B cell (primary cell): Measurements from ENCODE around the gene CBX2. TPM values are rescaled to one million over a fixed set of nuclear protein-coding genes. Genes with fewer than 3 reads are reported as not detected.

Experiments
- ATAC-seq: fragments of 200-7000 bp; cut with Tn5 transposase; one replicate; pipeline ENCODE4 v1.10.0; 2021; ENCODE audit warnings: low read depth, mild to moderate bottlenecking, moderate number of reproducible peaks, moderate library complexity
- CTCF ChIA-PET: fragments of 350-600 bp; sonication (Branson Sonifier 250); formaldehyde crosslinking; loops from one replicate; lab custom pipeline; 2021; ENCODE audit warnings: antibody characterized with exemption, inconsistent platforms; lab: Charles Lee
- POLR2A ChIA-PET: fragments of 350-600 bp; sonication (Branson Sonifier 250); formaldehyde crosslinking; loops from one replicate; lab custom pipeline; 2021; ENCODE audit warnings: antibody characterized with exemption; lab: Charles Lee
- DNase-seq: peaks from one replicate; pipeline ENCODE4 v3.0.0; 2013
- H2AFZ ChIP-seq: 2 replicates; pipeline ENCODE4 v1.6.1; 2012; ENCODE audit warnings: mild to moderate bottlenecking, low read depth, low read length; ENCODE audit not compliant: insufficient read depth, poor library complexity, severe bottlenecking
- H3K27ac ChIP-seq, 2 donors: 1 replicate in 1 of 2; 2 replicates in 1 of 2; pipeline ENCODE4 v1.5.1; 2012 to 2013; ENCODE audit warnings: low read length in 2 of 2, mild to moderate bottlenecking in 2 of 2, moderate library complexity in 1 of 2
- H3K27me3 ChIP-seq, 4 experiments: fragments of 200-600 bp in 1 of 4; sonication (generic) in 1 of 4; replicated peaks in 1 of 4; 1 replicate in 2 of 4; 2 replicates in 2 of 4; pipeline versions ENCODE4 v1.6.1 to v1.7.0; 2013 to 2016; ENCODE audit warnings: low read length in 3 of 4, mild to moderate bottlenecking in 2 of 4, mixed read lengths in 1 of 4, moderate library complexity in 1 of 4; ENCODE audit not compliant: insufficient read depth in 4 of 4, control insufficient read depth in 3 of 4; ENCODE audit errors: control extremely low read depth in 1 of 4
- H3K36me3 ChIP-seq, 2 experiments: replicated peaks in 1 of 2; 1 replicate in 1 of 2; 2 replicates in 1 of 2; pipeline versions ENCODE4 v1.6.1 to v1.7.1; 2013; ENCODE audit warnings: low read length in 1 of 2; ENCODE audit not compliant: insufficient read depth in 2 of 2, control insufficient read depth in 1 of 2; ENCODE audit errors: control extremely low read depth in 1 of 2, extremely low read depth in 1 of 2
- H3K4me1 ChIP-seq, 2 donors: fragments of 200-600 bp in 1 of 2; sonication (generic) in 1 of 2; 1 replicate in 1 of 2; 2 replicates in 1 of 2; pipeline versions ENCODE4 v1.5.1 to v1.6.1; 2013 to 2017; ENCODE audit warnings: low read length in 2 of 2; ENCODE audit not compliant: control insufficient read depth in 2 of 2, insufficient read depth in 2 of 2
- H3K4me2 ChIP-seq: replicated peaks from 2 replicates; pipeline ENCODE3; 2012; ENCODE audit warnings: mild to moderate bottlenecking, low read depth, low read length; ENCODE audit not compliant: poor library complexity, severe bottlenecking
- H3K4me3 ChIP-seq, 5 experiments: fragments of 200-600 bp in 1 of 5; sonication (generic) in 1 of 5; 1 replicate in 3 of 5; 2 replicates in 2 of 5; pipeline versions ENCODE4 v1.5.1 to v1.7.0; 2011 to 2016; ENCODE audit warnings: low read length in 4 of 5, mild to moderate bottlenecking in 4 of 5, low read depth in 2 of 5, control low read depth in 1 of 5, moderate library complexity in 1 of 5; ENCODE audit not compliant: insufficient read depth in 1 of 5; ENCODE audit errors: control extremely low read depth in 1 of 5, extremely low read depth in 1 of 5
- H3K79me2 ChIP-seq: fragments of 200-600 bp; sonication (generic); one replicate; pipeline ENCODE4 v1.6.0; 2016; ENCODE audit warnings: low read length; ENCODE audit not compliant: control insufficient read depth, insufficient read depth
- H3K9ac ChIP-seq: fragments of 200-600 bp; sonication (generic); 2 replicates; pipeline ENCODE4 v1.6.1; 2017; ENCODE audit warnings: mild to moderate bottlenecking, low read length, moderate library complexity
- H3K9me3 ChIP-seq, 3 donors: one replicate each; pipeline versions ENCODE4 v1.6.1 to v1.7.1; 2013; ENCODE audit warnings: low read length in 2 of 3; ENCODE audit not compliant: control insufficient read depth in 2 of 3, insufficient read depth in 1 of 3; ENCODE audit errors: control extremely low read depth in 1 of 3
- H4K20me1 ChIP-seq: 2 replicates; pipeline ENCODE4 v1.6.0; 2012; ENCODE audit warnings: mild to moderate bottlenecking, low read length; ENCODE audit not compliant: insufficient read depth, control insufficient read depth, poor library complexity, severe bottlenecking
- H3K27ac Mint-ChIP-seq: one replicate; pipeline ENCODE4 v1.8.0; 2021; ENCODE audit warnings: mixed read lengths
- H3K27me3 Mint-ChIP-seq: one replicate; pipeline ENCODE4 v1.8.0; 2021; ENCODE audit warnings: mixed read lengths
- H3K4me1 Mint-ChIP-seq: one replicate; pipeline ENCODE4 v1.8.0; 2021; ENCODE audit warnings: mixed read lengths
- H3K4me3 Mint-ChIP-seq: one replicate; pipeline ENCODE4 v1.8.0; 2021; ENCODE audit warnings: mixed read lengths
- H3K9me3 Mint-ChIP-seq: one replicate; pipeline ENCODE4 v1.8.0; 2022; ENCODE audit warnings: mixed read lengths; ENCODE audit not compliant: insufficient read depth
- CTCF ChIP-seq: fragments of 200-600 bp; IDR thresholded peaks from one replicate; pipeline ENCODE4 v1.8.0; 2022; ENCODE audit warnings: antibody characterized with exemption, mild to moderate bottlenecking
- WGBS: methylation state at CpG from one replicate; pipeline ENCODE4 v1.1.5; 2013; ENCODE audit warnings: missing lambda C conversion rate; ENCODE audit not compliant: insufficient coverage; 5-methylcytosine and 5-hydroxymethylcytosine counted together
- intact Hi-C: fragments of 100-400 bp; cut with micrococcal nuclease; formaldehyde crosslinking; loops from one replicate; pipeline ENCODE4 v1.10.0; 2022
- polyA plus RNA-seq: library from polyadenylated mRNA; depleted of rRNA; stranded (reverse); fragments of >200 nt; gene quantifications from 2 replicates; pipeline ENCODE4 v1.2.3, GENCODE V29; 2012
- total RNA-seq, 2 donors: library from RNA; stranded (reverse); fragments of 120-200 nt in 1 of 2; gene quantifications; 1 replicate in 1 of 2; 2 replicates in 1 of 2; pipeline versions ENCODE4 v1.2.3 to v1.2.4, GENCODE V29; 2013 to 2022

CBX2 gene
- total and polyA plus RNA-seq, 2 donors (not counting 1 experiment from before 2014, with no cell fraction given): 0.10 to 0.47 TPM

- Mint-ChIP-seq H3K4me3 (no peak overlapping the region), H3K27me3 (peaks cover 30% of the 10 kb centered on the region), H3K9me3 (no peaks in the 10 kb centered on the region), H3K4me1 (peaks cover 36% of the 10 kb centered on the region), H3K27ac (no peak overlapping the region)
- peaks cover 0 to 61% (median 48%) of the 10 kb centered on the region in 4 experiments for H3K27me3 ChIP-seq
- POLR2A ChIA-PET: interaction anchor here (1.4 kb wide), 2 partner anchors 9 to 44 kb away, joined by 4 to 5 read pairs; partner anchors contain the start of gene CBX4
- no peak overlapping the region for H3K9ac ChIP-seq
- peaks cover 0 to 60% (median 12%) of the 10 kb centered on the region in 3 donors for H3K9me3 ChIP-seq
- DNase-seq (no peak), ATAC-seq (no peak)
- intact Hi-C loops: loop anchor here (5.0 kb wide), 2 partner anchors 1602 to 1717 kb away; partner anchors contain the start of genes ACTG1 and BAHCC1
- H3K79me2 ChIP-seq: peaks cover 4% of the 10 kb centered on the region
- H3K4me2 ChIP-seq: no peak overlapping the region
- 97% methylated on average over 47 of the region's 47 CpGs for WGBS
- no peak for TF ChIP-seq CTCF
- CTCF ChIA-PET: interaction anchor here (0.6 to 2.2 kb wide), 4 partner anchors 14 to 176 kb away, joined by 3 to 7 read pairs (median 3); no protein-coding TSS in a partner anchor
- H2AFZ ChIP-seq: no peak overlapping the region
- peaks cover 0 to 7% of the 10 kb centered on the region in 2 experiments for H3K36me3 ChIP-seq
- H3K27ac ChIP-seq: no peak overlapping the region
- peaks cover 41% of the 10 kb centered on the region for H4K20me1 ChIP-seq
- H3K4me3 ChIP-seq: no peak overlapping the region
- H3K4me1 ChIP-seq: peaks cover 50 to 53% of the 10 kb centered on the region in 2 donors
These were observed 16.9 kb downstream of the CBX2 start for GRCh38 chr17:79794659-79795511.
